SK-N-SH (cell line): ENCODE data around the gene TNPO1. TPM values are rescaled to one million over a fixed set of nuclear protein-coding genes. Genes with fewer than 3 reads are reported as not detected.

Experiments
- CTCF ChIA-PET: fragments of 300-600, 350-600 bp; formaldehyde crosslinking; extraction: SDS; loops from one replicate; lab custom pipeline; 2021; lab: Yijun Ruan, JAX
- POLR2A ChIA-PET: fragments of 350-600 bp; sonication (Branson Sonifier 250); formaldehyde crosslinking; extraction: SDS; loops from one replicate; lab custom pipeline; 2020; ENCODE audit warnings: antibody characterized with exemption, inconsistent platforms; lab: Yijun Ruan, JAX
- DNase-seq: peaks from one replicate; pipeline ENCODE4 v3.0.0; 2012
- H2AFZ ChIP-seq: fragments of 200-600 bp; sonication (generic); 2 replicates; pipeline ENCODE4 v1.8.1; 2016; ENCODE audit warnings: antibody characterized with exemption, mild to moderate bottlenecking, low read depth
- H3F3A ChIP-seq: fragments of 200-600 bp; sonication (generic); replicated peaks from 2 replicates; pipeline ENCODE3; 2016; ENCODE audit warnings: antibody characterized with exemption, mild to moderate bottlenecking; ENCODE audit not compliant: insufficient read depth
- H3K27ac ChIP-seq, 2 experiments: fragments of 200-500 bp in 1 of 2; fragments of 200-600 bp in 1 of 2; sonication (Bioruptor generic) in 1 of 2; sonication (generic), shearing (Covaris generic) in 1 of 2; 2 replicates each; pipeline versions ENCODE4 v1.5.1 to v1.6.1; 2014 to 2016; ENCODE audit warnings: low read depth in 2 of 2, inconsistent platforms in 1 of 2, low read length in 1 of 2, mild to moderate bottlenecking in 1 of 2, mixed read lengths in 1 of 2
- H3K27me3 ChIP-seq: fragments of 200-600 bp; sonication (generic), shearing (Covaris generic); 2 replicates; pipeline ENCODE4 v1.6.1; 2016; ENCODE audit warnings: mixed run types; ENCODE audit not compliant: insufficient read depth
- H3K36me3 ChIP-seq, 2 experiments: fragments of 200-500 bp in 1 of 2; fragments of 200-600 bp in 1 of 2; sonication (Bioruptor generic) in 1 of 2; sonication (generic) in 1 of 2; replicated peaks in 1 of 2; 2 replicates each; pipeline versions ENCODE3 to v1.5.1; 2014 to 2016; ENCODE audit warnings: low read length in 1 of 2, mild to moderate bottlenecking in 1 of 2; ENCODE audit not compliant: insufficient read depth in 2 of 2, control insufficient read depth in 1 of 2
- H3K4me1 ChIP-seq, 2 experiments: fragments of 200-500 bp in 1 of 2; fragments of 200-600 bp in 1 of 2; sonication (Bioruptor generic) in 1 of 2; sonication (generic), shearing (Covaris generic) in 1 of 2; 2 replicates each; pipeline versions ENCODE4 v1.5.1 to v1.6.1; 2014 to 2016; ENCODE audit warnings: low read depth in 1 of 2, low read length in 1 of 2, mixed run types in 1 of 2; ENCODE audit not compliant: insufficient read depth in 2 of 2, control insufficient read depth in 1 of 2
- H3K4me2 ChIP-seq: fragments of 200-600 bp; sonication (generic), shearing (Covaris generic); 2 replicates; pipeline ENCODE4 v1.6.1; 2017; ENCODE audit warnings: mixed run types
- H3K4me3 ChIP-seq, 2 experiments: fragments of 200-500 bp in 1 of 2; fragments of 200-600 bp in 1 of 2; sonication (Bioruptor generic) in 1 of 2; sonication (generic), shearing (Covaris generic) in 1 of 2; 2 replicates each; pipeline versions ENCODE4 v1.5.1 to v1.8.1; 2014 to 2016; ENCODE audit warnings: low read depth in 2 of 2, inconsistent platforms in 1 of 2, low read length in 1 of 2, mild to moderate bottlenecking in 1 of 2, mixed read lengths in 1 of 2, moderate library complexity in 1 of 2
- H3K79me2 ChIP-seq: fragments of 200-600 bp; sonication (generic); 2 replicates; pipeline ENCODE4 v1.8.1; 2017; ENCODE audit warnings: mild to moderate bottlenecking; ENCODE audit not compliant: insufficient read depth
- H3K9ac ChIP-seq: fragments of 200-600 bp; sonication (generic); 2 replicates; pipeline ENCODE4 v1.6.1; 2017; ENCODE audit warnings: mixed run types
- H3K9me2 ChIP-seq: fragments of 200-600 bp; sonication (generic); 2 replicates; pipeline ENCODE4 v1.6.1; 2017; ENCODE audit warnings: mixed run types
- H3K9me3 ChIP-seq: fragments of 200-600 bp; sonication (generic); 2 replicates; pipeline ENCODE4 v1.6.1; 2017; ENCODE audit warnings: mixed run types, mild to moderate bottlenecking, moderate library complexity
- H4K20me1 ChIP-seq: fragments of 200-600 bp; sonication (generic); 2 replicates; pipeline ENCODE4 v1.6.1; 2017; ENCODE audit warnings: mild to moderate bottlenecking, mixed run types; ENCODE audit not compliant: insufficient read depth
- FOSL2 ChIP-seq: IDR thresholded peaks from 2 replicates; pipeline ENCODE4 v1.4.0; 2012; ENCODE audit warnings: low read depth, mild to moderate bottlenecking, moderate library complexity, borderline replicate concordance
- FOXM1 ChIP-seq: IDR thresholded peaks from 2 replicates; pipeline ENCODE4 v1.4.0; 2012; ENCODE audit warnings: low read depth, mild to moderate bottlenecking
- JUND ChIP-seq: IDR thresholded peaks from 2 replicates; pipeline ENCODE4 v1.4.0; 2012
- MEF2A ChIP-seq: IDR thresholded peaks from 2 replicates; pipeline ENCODE4 v1.4.0; 2012; ENCODE audit warnings: low read depth, borderline replicate concordance
- NFIC ChIP-seq: IDR thresholded peaks from 2 replicates; pipeline ENCODE4 v1.4.0; 2012; ENCODE audit warnings: borderline replicate concordance
- PBX3 ChIP-seq: IDR thresholded peaks from 2 replicates; pipeline ENCODE4; 2012
- POLR2AphosphoS5 ChIP-seq: IDR thresholded peaks from 2 replicates; pipeline ENCODE4 v1.6.1; 2012; ENCODE audit warnings: low read depth, low read length
- RAD21 ChIP-seq: IDR thresholded peaks from 2 replicates; pipeline ENCODE4 v1.6.1; 2012; ENCODE audit warnings: mild to moderate bottlenecking, low read length
- RCOR1 ChIP-seq: fragments of 150-350 bp; IDR thresholded peaks from 2 replicates; pipeline ENCODE4 v1.6.1; 2017; ENCODE audit warnings: antibody characterized with exemption, low read length
- RXRA ChIP-seq: IDR thresholded peaks from 2 replicates; pipeline ENCODE4 v1.4.0; 2012; ENCODE audit warnings: low read depth, mild to moderate bottlenecking, borderline replicate concordance
- TEAD4 ChIP-seq: IDR thresholded peaks from 2 replicates; pipeline ENCODE4 v1.4.0; 2012; ENCODE audit warnings: mild to moderate bottlenecking, borderline replicate concordance; ENCODE audit not compliant: insufficient read depth
- YY1 ChIP-seq: IDR thresholded peaks from 2 replicates; pipeline ENCODE4 v1.4.0; 2012; ENCODE audit warnings: low read depth, mild to moderate bottlenecking
- WGBS: methylation state at CpG from one replicate; pipeline ENCODE4 v1.1.6; 2017; ENCODE audit warnings: low lambda C conversion rate; 5-methylcytosine and 5-hydroxymethylcytosine counted together
- polyA plus RNA-seq, 3 experiments: library from polyadenylated mRNA; depleted of rRNA; stranded (reverse); fragments of >200 nt; gene quantifications; 2 replicates each; pipeline ENCODE4 v1.2.3, GENCODE V29; 2012
- TF ChIP-seq, protein P1 (sequence below): IDR thresholded peaks from 2 replicates; pipeline ENCODE4 v1.4.0; 2012; ENCODE audit warnings: low read depth, borderline replicate concordance
- TF ChIP-seq, protein P2 (sequence below): fragments of 150-350 bp; IDR thresholded peaks from 2 replicates; pipeline ENCODE4 v1.6.1; 2017; ENCODE audit warnings: antibody characterized with exemption, low read length, low read depth, borderline replicate concordance
- TF ChIP-seq, protein P3 (sequence below): IDR thresholded peaks from 2 replicates; pipeline ENCODE4 v1.4.0; 2012; ENCODE audit warnings: low read depth

Gene TNPO1
- polyA plus RNA-seq, 1 of the 3 experiments (the other 2 are of a cell fraction): 19.9 TPM

- Histone ChIP-seq H3K27ac (peak overlapping the region in 1 of 2 experiments; percentile 54; a peak in 3 of 4 replicates), H3K4me2 (peak overlapping the region; percentile 55; the same call in 1 of the 2 replicates), H3K36me3 (peaks cover 3 to 8% of the 10 kb centered on the region in 2 experiments), H3K79me2 (peaks cover 97% of the 10 kb centered on the region), H3K27me3 (no peaks in the 10 kb centered on the region), H3K4me3 (no peak overlapping the region), H3K9ac (no peak overlapping the region), H3K9me3 (no peaks in the 10 kb centered on the region), H4K20me1 (peaks cover 71% of the 10 kb centered on the region), H2AFZ (no peak overlapping the region), H3F3A (peaks cover 23% of the 10 kb centered on the region), H3K9me2 (no peaks in the 10 kb centered on the region), H3K4me1 (peaks cover 12 to 26% of the 10 kb centered on the region in 2 experiments)
- TF ChIP-seq MEF2A: no peak
- peak; percentile 71; the same call in 1 of the 2 replicates for TF ChIP-seq FOSL2
- peak; percentile 71 for TF ChIP-seq PBX3
- TF ChIP-seq YY1: no peak
- TF ChIP-seq RXRA: no peak
- TF ChIP-seq POLR2AphosphoS5: no peak
- TF ChIP-seq JUND: peak; percentile 70
- TF ChIP-seq, protein P1, sequence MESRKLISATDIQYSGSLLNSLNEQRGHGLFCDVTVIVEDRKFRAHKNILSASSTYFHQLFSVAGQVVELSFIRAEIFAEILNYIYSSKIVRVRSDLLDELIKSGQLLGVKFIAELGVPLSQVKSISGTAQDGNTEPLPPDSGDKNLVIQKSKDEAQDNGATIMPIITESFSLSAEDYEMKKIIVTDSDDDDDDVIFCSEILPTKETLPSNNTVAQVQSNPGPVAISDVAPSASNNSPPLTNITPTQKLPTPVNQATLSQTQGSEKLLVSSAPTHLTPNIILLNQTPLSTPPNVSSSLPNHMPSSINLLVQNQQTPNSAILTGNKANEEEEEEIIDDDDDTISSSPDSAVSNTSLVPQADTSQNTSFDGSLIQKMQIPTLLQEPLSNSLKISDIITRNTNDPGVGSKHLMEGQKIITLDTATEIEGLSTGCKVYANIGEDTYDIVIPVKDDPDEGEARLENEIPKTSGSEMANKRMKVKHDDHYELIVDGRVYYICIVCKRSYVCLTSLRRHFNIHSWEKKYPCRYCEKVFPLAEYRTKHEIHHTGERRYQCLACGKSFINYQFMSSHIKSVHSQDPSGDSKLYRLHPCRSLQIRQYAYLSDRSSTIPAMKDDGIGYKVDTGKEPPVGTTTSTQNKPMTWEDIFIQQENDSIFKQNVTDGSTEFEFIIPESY: 0 out of 2 replicates have a peak, but pooled peaks have one; percentile 12
- no peak for TF ChIP-seq TEAD4
- peak; percentile 45; the same call in 1 of the 2 replicates for TF ChIP-seq NFIC
- no peak for TF ChIP-seq RAD21
- TF ChIP-seq, protein P2, sequence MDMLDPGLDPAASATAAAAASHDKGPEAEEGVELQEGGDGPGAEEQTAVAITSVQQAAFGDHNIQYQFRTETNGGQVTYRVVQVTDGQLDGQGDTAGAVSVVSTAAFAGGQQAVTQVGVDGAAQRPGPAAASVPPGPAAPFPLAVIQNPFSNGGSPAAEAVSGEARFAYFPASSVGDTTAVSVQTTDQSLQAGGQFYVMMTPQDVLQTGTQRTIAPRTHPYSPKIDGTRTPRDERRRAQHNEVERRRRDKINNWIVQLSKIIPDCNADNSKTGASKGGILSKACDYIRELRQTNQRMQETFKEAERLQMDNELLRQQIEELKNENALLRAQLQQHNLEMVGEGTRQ: no peak
- no peak for TF ChIP-seq RCOR1
- no peak for TF ChIP-seq FOXM1
- CTCF ChIA-PET: interaction anchor here (1.8 kb wide), 1 partner anchor 17 kb away, joined by 5 read pairs; no protein-coding TSS in a partner anchor
- POLR2A ChIA-PET: no interaction called here
- no peak for DNase-seq
- WGBS: 21% methylated on average over 3 of the region's 3 CpGs
Observed at GRCh38 chr5:72835633-72836032, 19.2 kb downstream of the TNPO1 start.

- CTCF ChIA-PET: interaction anchor here (0.8 to 1.8 kb wide), 2 partner anchors 18 to 51 kb away, joined by 5 read pairs; no protein-coding TSS in a partner anchor
- peaks cover 3 to 8% of the 10 kb centered on the region in 2 experiments for H3K36me3 ChIP-seq
- peaks cover 12 to 32% of the 10 kb centered on the region in 2 experiments for H3K4me1 ChIP-seq
- H3K4me3 ChIP-seq: no peak overlapping the region
- peaks cover 96% of the 10 kb centered on the region for H3K79me2 ChIP-seq
- H3K4me2 ChIP-seq: no peak overlapping the region
- DNase-seq: no peak
- H3F3A ChIP-seq: peaks cover 31% of the 10 kb centered on the region
- POLR2A ChIA-PET: no interaction called here
- TF ChIP-seq, protein P3, sequence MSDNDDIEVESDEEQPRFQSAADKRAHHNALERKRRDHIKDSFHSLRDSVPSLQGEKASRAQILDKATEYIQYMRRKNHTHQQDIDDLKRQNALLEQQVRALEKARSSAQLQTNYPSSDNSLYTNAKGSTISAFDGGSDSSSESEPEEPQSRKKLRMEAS: no peak
- TF ChIP-seq, protein P2: no peak
- TF ChIP-seq RXRA (no peak), MEF2A (no peak)
- no peaks in the 10 kb centered on the region for H3K9me3 ChIP-seq
- 94% methylated on average over 1 of the region's 1 CpG for WGBS
- H2AFZ ChIP-seq: no peak overlapping the region
- H3K27me3 ChIP-seq: no peaks in the 10 kb centered on the region
- no peak overlapping the region for H3K27ac ChIP-seq
- no peaks in the 10 kb centered on the region for H3K9me2 ChIP-seq
- H3K9ac ChIP-seq: no peak overlapping the region
- peaks cover 68% of the 10 kb centered on the region for H4K20me1 ChIP-seq
Observed at GRCh38 chr5:72836810-72837209, 20.3 kb downstream of the TNPO1 start.
